Measurements from ENCODE around the gene CIB4.
A peak's percentile ranks its signal among the peaks of the same experiment; 100 is the strongest.
"Not testable (repeated sequence)": the region's sequence is repeated elsewhere in the genome, so short reads cannot be mapped to it uniquely, and the experiment has no call there.

Gene CIB4

DNA sequence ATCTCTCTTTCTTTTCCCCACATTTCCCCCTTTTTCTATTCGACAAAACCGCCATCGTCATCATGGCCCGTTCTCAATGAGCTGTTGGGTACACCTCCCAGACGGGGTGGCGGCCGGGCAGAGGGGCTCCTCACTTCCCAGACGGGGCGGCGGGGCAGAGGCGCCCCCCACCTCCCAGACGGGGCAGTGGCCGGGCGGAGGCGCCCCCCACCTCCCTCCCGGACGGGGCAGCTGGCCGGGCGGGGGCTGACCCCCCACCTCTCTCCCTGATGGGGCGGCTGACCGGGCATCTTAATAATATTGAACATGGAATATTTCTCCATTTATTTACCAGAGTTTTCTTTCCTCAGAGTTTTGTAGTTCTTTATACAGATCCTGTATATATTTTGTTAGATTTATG is 24.1 kb upstream of the CIB4 start:
- DNase-seq = not testable (repeated sequence)

DNA sequence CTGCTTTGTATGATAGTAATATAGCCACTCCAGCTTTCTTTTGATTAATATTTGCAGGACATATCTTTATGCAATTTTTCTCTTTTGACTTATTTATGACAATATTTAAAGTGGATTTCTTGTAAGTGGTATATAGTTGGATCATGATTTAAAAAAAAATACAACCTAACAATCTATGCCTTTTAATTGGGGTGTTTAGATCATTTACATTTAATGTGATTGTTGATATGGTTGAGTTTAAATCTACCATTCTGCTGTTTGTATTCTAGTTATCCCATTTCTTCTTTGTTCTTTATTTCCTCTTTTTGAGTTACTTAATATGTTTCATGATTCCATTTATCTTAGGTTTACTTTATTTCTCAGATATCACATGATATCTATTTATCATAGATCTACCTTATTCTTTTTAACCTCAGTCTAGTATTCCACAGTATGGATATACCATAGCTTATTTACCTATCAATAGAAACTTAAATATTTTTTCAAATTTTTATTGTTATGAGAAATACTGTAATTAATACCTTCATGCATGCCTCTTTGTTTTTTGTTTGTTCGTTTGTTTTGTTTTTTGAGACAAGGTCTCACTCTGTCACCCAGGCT is 19.3 kb upstream of the CIB4 start:
- DNase-seq = no peak

DNA sequence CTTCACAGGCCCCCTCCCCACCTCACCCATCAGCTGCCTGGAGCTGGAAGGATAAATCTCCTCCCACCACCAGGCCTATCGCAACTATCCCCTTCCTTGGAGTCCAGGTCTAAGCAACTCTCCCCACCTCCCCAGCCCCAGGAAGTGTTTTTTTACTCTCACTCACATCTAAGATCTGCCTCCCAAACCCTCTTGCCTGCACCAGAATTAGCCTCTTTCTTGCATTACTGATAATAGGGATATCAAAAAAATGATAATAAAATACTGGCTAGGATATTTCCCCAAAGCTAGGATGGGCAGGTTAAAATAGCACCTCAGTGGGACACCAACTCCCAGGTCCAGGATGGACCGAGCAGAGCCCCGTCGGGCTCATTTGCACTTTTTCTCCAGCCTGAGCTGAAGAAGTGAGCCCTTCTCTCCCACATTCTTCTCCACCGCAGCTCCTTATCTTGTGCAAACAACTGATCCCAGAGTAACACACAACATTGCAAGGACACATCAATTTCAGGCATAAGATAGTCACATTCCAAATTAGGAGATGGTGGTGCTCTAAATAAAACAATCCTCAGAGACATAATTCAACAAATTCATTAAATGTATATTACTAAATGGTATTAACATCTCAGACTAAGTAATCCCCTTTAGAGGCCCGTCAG is 17.7 kb upstream of the CIB4 start:
- DNase-seq = no peak

- no peak for DNase-seq
Measured at GRCh38 chr2:26657265-26657664, 16.1 kb upstream of the CIB4 start.

GRCh38 chr2:26655611-26656195 is 14.5 kb upstream of the CIB4 start:
- DNase-seq = no peak

DNA sequence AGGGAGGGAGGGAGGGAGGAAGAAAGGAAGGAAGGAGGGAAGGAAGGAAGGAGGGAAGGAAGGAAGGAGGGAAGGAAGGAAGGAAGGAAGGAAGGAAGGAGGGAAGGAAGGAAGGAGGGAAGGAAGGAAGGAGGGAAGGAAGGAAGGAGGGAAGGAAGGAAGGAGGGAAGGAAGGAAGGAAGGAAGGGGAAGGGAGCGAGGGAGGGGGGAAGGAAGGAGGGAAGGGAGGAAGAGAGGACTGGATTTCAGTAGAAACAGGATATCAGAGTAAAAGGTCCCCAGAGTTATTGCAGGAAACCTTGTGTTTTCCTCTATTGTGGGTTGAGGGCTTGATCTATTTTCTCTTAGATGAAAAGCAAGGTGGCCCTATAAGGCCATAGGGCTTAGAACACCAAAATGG is 14.0 kb upstream of the CIB4 start:
- not testable (repeated sequence) for DNase-seq

DNA sequence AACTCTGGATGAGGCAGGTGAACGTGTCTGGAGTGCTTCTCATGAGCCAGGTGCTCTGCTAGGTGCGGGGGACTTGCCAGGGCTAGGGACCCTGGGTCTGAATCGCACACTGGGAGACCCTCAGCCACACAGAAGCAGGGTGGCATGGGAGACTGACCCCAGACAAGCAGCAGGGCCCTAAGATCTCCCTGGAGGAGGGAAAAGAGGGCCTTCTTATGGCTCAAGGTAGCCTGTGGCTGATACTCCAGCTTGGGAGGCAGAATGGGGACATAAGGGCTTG is 12.8 kb upstream of the CIB4 start:
- no peak for DNase-seq

DNA sequence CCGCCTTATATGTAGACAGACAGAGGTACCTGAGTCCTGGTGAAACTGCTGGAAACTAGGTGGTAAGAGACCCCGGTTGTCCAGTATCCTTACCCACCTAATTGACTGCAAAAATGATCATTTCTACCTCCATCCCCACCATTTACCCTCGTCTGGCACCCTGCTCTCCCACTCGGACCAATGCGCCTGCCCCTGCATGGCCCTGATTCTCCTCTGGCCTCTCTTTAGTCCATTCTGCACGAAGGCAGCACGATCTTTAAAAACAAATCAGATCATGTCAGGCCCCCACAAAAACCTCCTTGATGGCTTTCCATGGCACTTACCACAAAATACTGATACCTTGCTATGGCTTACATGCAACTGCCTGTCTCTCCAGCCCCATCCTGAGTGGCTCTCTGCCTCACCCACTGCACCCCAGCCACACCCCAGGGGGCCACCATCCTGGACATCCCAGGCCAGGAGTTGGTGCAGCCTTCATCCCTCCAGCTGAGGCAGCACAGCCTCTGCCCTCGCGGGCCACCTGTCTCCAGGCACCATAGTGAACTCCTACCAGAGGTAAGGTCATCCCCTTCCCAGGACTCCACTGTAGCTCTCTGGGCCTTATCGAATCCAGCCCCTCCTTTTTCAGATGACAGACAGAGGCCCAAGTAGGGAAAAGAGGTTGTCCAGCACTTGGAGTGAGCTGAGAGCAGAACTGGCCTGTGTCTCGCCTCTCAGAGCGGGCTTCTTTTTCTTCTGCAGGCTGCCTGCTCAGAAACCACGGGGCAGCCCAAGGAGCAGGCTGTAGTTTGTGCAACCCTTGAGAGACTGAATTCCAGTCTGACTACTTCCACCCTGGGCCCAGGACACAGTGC is 12.3 kb upstream of the CIB4 start:
- DNase-seq = no peak

- DNase-seq = peak; percentile 33
Measured at GRCh38 chr2:26652361-26653041, 11.3 kb upstream of the CIB4 start.

DNA sequence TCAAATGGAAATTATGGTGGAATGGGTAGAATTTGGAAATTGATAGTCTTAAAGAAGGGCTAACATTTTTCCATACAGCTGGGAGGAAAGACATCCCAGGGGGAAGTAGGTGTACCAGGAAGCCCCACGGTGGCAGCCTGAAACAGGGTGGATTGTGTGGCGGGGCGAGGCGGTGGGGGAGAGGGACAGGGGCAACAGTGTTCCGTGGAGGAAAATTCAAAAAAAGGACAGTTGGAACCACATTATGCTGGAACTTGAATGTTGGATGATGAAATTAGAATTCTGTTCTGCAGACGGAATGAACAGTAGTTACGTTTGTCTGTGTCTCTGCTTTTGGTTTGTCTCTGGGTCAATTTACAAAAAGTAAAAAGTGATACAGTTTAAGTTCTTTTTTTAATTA is 10.6 kb upstream of the CIB4 start:
- no peak for DNase-seq

DNA sequence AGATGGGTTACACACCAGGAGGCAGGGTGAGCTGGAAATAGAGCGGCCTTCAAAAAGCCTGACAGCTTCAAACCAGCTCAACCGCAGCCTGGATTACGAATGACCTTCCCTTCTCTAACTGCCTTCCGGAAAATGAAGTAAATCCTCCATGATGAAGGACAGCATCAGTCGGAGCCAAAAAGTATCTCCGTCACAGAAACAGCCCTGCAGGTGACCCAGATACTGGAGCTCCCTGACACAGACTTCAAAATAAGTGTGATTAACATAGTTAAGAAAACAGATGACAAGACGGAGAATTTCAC is 10.3 kb upstream of the CIB4 start:
- no peak for DNase-seq

DNA sequence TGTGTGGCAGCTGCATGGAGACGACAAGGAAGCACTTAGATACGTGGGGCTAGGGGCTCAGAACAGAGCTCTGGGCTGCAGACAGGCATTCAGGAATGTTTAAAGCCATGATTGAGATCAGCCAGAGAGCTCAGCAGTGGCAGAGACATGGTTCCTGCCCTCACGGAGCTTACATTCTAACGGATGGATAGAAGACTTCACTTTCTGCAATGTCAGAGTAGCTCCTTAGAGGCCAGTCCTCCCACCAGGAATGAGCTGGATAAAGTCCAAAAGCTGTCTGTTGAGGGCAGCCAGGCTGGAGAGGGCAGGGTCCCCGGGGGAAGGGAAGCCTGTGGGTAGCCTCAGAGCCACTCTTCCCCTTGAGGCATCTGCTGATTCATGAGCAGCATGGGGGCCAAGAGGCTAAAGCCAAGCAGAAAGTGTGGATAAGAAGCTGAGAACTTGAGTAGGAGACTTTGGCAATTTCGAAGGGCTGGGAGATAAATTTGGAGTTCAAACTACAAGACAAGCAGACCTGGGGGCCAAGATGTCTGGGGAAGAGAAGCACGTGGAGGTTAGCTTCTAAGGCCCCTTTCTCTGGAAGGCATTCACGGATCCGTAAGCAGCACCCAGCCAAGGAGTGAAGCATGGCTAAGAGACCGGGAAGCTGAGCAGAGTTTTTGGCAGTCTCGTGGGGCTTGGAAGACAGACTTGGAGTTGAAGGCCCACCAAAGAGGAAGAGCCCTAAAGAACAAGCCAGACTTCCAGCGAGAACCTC is 9.7 kb upstream of the CIB4 start:
- no peak for DNase-seq

DNA sequence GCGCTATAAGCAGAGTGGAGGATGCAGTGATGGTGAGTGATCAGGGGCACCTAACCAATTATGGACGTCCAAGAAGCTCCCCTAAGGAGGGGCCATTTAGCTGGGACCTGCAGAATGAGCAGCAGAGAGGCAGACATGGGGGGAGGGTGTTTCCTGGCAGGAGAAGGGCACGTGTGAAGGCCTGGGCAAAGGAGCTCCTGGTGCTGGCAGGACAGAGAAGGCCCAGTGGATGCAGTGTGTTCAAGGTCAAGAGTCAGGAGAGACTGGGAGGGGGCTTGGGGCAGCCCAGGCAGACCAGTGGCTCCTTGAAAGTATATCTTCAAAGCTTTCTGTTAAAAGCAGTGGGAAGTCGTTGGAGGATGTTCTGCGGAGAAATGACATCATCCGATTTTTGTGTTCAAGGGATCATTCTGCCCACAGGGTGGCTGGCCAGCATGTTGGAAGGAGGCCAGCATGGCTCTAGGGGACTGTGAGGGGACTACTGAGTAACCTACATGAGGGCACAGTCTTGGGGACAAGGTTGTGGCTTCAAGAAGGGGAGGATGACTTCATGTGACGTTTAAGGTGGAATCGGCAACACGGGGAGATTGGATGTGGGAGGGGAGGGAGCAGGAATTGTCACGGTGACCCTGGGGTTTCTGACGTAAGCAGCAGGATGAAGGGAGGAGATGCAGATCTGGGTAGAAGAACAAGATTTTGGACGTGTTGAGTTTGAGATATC is 9.0 kb upstream of the CIB4 start:
- DNase-seq = no peak

- no peak for DNase-seq
Measured at GRCh38 chr2:26649322-26649721, 8.2 kb upstream of the CIB4 start.

DNA sequence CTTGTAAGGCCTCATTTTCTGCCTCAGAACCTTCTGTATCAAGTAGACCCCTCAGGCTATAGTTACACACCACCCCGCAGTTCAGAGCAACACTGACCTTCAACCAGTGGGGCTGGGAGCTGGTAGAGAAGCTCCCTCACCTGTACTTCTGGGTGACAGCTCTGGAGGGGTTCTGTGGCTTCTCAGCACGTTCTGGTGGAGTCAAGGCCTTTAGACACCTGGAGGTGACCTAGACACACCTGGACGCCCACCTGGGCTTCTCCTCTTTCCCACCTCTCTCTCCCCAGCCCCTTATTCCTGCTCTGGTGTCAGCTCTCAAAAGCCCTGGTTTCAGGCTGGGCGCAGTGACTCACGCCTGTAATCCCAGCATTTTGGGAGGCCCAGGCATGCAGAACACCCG is 7.3 kb upstream of the CIB4 start:
- no peak for DNase-seq

GRCh38 chr2:26647981-26648380 is 6.8 kb upstream of the CIB4 start:
- no peak for DNase-seq

DNA sequence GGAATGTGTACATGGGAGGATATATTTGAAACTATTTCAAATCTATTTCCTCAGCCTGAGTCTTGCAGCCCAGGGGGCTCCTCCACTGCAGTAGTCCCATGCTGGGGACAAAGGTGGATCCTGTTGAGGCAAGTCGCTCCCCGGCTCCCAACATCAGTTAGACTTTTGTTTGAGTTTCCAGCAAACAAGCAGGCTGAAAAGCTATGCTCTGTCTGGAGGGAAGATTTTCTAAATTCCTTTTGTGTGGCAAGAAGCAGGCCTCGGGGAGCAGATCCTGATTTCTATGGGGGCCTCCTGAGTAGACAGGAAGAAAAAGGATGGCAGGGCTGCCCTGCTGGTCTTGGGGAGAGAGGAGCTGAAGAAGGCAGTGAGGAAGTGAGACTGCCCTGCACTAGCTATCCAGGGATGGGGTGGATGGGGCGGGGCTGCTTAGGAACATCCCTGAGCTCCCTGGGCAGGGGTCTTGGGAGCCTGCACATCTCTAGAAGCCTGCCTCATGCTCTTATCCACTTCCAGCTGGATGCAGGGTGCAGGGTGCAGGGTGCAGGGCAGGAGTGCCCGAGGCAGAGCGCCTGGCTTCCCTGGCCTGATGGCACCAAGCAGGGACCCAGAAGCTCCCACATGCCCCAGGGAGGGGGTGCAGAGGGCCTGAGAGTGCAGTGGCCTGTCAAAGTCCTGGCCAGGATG is 6.0 kb upstream of the CIB4 start:
- DNase-seq = no peak

GRCh38 chr2:26645762-26646161 is 4.6 kb upstream of the CIB4 start:
- DNase-seq = no peak

- no peak for DNase-seq
Measured at GRCh38 chr2:26644188-26644835, 3.1 kb upstream of the CIB4 start.

GRCh38 chr2:26642429-26642828 is 1.3 kb upstream of the CIB4 start:
- DNase-seq = no peak

GRCh38 chr2:26640331-26640745 is 828 bp downstream of the CIB4 start:
- peak; percentile 71 for DNase-seq

All from fibroblast of upper back skin (primary cell).